ENCODE results near the gene TSPAN32. TPM values are rescaled to one million over a fixed set of nuclear protein-coding genes. Genes with fewer than 3 reads are reported as not detected.

Gene TSPAN32
- total RNA-seq, 2 experiments from 2014 or later = 0.69 to 2.0 TPM

DNA sequence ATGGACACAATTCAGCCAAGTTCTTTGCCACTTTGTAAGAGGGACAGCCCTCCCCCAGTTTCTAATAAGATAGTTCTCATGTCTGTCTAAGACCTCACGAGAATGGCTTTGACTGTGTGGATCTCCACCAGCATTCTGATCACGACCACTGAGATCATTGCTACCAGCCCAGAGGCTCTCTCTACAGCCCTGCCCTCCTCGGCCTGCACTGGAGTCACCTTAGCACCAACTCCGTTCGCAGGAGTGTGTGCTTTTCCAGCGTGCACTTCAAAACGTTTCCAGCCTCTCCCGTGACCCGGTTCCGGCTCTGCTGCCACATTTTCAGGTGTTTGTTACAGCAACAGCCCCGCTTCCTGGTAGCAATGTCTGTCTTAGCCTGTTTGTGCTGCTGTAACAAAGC, 26.2 kb downstream of the TSPAN32 start:
- no peaks in the 10 kb centered on the region for H3K36me3 ChIP-seq (ENCODE audit: insufficient read depth, low read length)
- H3K4me3 ChIP-seq (ENCODE audit: low read depth, low read length, poor library complexity, severe bottlenecking) = no peak overlapping the region
- TF ChIP-seq EZH2phosphoT487 (IDR thresholded peaks at IDR 0.05; ENCODE audit: borderline replicate concordance, low read depth, low read length) = no peak
- TF ChIP-seq, protein P1, sequence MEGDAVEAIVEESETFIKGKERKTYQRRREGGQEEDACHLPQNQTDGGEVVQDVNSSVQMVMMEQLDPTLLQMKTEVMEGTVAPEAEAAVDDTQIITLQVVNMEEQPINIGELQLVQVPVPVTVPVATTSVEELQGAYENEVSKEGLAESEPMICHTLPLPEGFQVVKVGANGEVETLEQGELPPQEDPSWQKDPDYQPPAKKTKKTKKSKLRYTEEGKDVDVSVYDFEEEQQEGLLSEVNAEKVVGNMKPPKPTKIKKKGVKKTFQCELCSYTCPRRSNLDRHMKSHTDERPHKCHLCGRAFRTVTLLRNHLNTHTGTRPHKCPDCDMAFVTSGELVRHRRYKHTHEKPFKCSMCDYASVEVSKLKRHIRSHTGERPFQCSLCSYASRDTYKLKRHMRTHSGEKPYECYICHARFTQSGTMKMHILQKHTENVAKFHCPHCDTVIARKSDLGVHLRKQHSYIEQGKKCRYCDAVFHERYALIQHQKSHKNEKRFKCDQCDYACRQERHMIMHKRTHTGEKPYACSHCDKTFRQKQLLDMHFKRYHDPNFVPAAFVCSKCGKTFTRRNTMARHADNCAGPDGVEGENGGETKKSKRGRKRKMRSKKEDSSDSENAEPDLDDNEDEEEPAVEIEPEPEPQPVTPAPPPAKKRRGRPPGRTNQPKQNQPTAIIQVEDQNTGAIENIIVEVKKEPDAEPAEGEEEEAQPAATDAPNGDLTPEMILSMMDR (conservative IDR thresholded peaks at IDR 0.05; ENCODE audit: low read length) = no peak
- no peaks in the 10 kb centered on the region for H4K20me1 ChIP-seq (ENCODE audit: insufficient read depth, low read length)
- no peak for DNase-seq (ENCODE audit: low spot score)
- H3K27ac ChIP-seq (ENCODE audit: low read depth, low read length, poor library complexity, severe bottlenecking) = no peak overlapping the region
- H2AFZ ChIP-seq (ENCODE audit: low read length) = no peak overlapping the region
- no peaks in the 10 kb centered on the region for H3K4me1 ChIP-seq (ENCODE audit: insufficient read depth, low read length, poor library complexity, severe bottlenecking)
- BruUV-seq (replicated peaks) = no TSS peak
- H3K9me3 ChIP-seq (ENCODE audit: low read length) = no peaks in the 10 kb centered on the region
- ChIA-PET CTCF (ENCODE audit: unreplicated experiment) (no interaction called here), POLR2A (no interaction called here)
- H3K79me2 ChIP-seq (ENCODE audit: insufficient read depth, low read depth, low read length) = no peaks in the 10 kb centered on the region
- no peak overlapping the region for H3K4me2 ChIP-seq (ENCODE audit: low read length)
- intact Hi-C loops (cut with micrococcal nuclease; ENCODE audit: unreplicated experiment) = no loop called here
- no peaks in the 10 kb centered on the region for H3K9me2 ChIP-seq (ENCODE audit: insufficient read depth, low read length)

DNA sequence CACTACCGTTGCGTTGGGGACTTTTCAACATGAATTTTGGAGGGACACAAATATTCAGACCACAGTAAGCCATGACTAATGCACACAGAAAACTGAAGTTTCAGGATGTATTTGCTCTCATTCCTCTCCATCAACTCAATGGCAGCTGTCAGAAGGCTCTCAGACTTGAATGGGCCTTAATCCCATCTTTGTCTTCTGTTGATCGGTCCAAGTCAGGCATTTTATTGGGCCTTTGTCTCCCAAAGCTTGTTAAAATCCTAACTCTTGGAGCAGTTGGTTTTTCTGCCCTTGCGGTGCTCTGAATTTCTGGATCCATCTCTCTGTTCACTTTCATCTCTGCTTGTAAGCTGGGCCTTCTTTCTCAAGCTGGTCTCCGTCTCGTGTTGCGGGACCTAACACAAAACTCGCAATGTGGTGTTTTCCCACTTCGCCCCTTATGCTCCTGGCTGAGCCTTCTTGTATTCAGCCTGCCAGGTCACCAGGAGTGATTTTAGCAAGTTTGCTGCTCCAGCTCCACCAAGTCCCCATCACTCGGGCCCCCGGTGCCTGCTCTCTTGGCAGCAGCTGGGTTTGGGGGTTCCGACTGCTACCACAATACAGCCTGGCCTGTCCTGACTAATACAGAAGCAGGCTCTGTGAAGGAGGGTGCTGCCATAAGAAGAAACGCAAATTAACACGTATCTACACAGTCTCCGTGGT, 27.0 kb downstream of the TSPAN32 start:
- no TSS peak for BruUV-seq (replicated peaks)
- Histone ChIP-seq H3K4me3 (ENCODE audit: low read depth, low read length, poor library complexity, severe bottlenecking) (no peak overlapping the region), H3K4me2 (ENCODE audit: low read length) (no peak overlapping the region), H3K79me2 (ENCODE audit: insufficient read depth, low read depth, low read length) (no peaks in the 10 kb centered on the region), H3K36me3 (ENCODE audit: insufficient read depth, low read length) (no peaks in the 10 kb centered on the region), H4K20me1 (ENCODE audit: insufficient read depth, low read length) (no peaks in the 10 kb centered on the region), H2AFZ (ENCODE audit: low read length) (no peak overlapping the region), H3K9me3 (ENCODE audit: low read length) (no peaks in the 10 kb centered on the region), H3K9me2 (ENCODE audit: insufficient read depth, low read length) (no peaks in the 10 kb centered on the region), H3K27ac (ENCODE audit: low read depth, low read length, poor library complexity, severe bottlenecking) (no peak overlapping the region), H3K4me1 (ENCODE audit: insufficient read depth, low read length, poor library complexity, severe bottlenecking) (no peaks in the 10 kb centered on the region)
- intact Hi-C loops (cut with micrococcal nuclease; ENCODE audit: unreplicated experiment) = no loop called here
- DNase-seq (ENCODE audit: low spot score) = no peak
- TF ChIP-seq, protein P1 (conservative IDR thresholded peaks at IDR 0.05; ENCODE audit: low read length) = no peak
- TF ChIP-seq EZH2phosphoT487 (IDR thresholded peaks at IDR 0.05; ENCODE audit: borderline replicate concordance, low read depth, low read length) = no peak
- CTCF ChIA-PET (ENCODE audit: unreplicated experiment) = interaction anchor here (0.6 kb wide), 1 partner anchor 81 kb away, joined by 3 read pairs; no protein-coding TSS in a partner anchor
- POLR2A ChIA-PET = no interaction called here

DNA sequence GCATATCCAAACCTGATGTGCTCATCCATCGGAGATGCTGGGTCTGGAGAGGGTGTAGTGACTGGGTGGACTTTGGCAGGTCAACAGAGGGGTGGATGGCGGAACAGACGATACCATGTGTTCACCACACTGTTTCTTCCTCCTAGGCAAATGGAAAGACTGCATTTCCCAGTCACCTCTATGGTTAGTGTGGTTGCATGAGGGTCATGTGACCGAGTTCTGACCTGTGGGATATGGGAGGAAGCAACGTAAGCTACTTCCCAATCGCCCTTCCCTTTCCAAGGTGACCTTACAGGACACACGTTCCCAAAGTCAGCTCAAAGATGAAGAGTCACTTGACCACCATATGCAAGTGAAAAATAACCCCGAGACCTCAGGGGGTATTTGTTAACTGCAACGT, 27.7 kb downstream of the TSPAN32 start:
- no peak overlapping the region for H3K4me3 ChIP-seq (ENCODE audit: low read depth, low read length, poor library complexity, severe bottlenecking)
- H2AFZ ChIP-seq (ENCODE audit: low read length) = no peak overlapping the region
- no peaks in the 10 kb centered on the region for H3K9me3 ChIP-seq (ENCODE audit: low read length)
- no peak overlapping the region for H3K4me2 ChIP-seq (ENCODE audit: low read length)
- no peaks in the 10 kb centered on the region for H3K4me1 ChIP-seq (ENCODE audit: insufficient read depth, low read length, poor library complexity, severe bottlenecking)
- H3K9me2 ChIP-seq (ENCODE audit: insufficient read depth, low read length) = no peaks in the 10 kb centered on the region
- CTCF ChIA-PET (ENCODE audit: unreplicated experiment) = no interaction called here
- POLR2A ChIA-PET = no interaction called here
- intact Hi-C loops (cut with micrococcal nuclease; ENCODE audit: unreplicated experiment) = no loop called here
- H3K79me2 ChIP-seq (ENCODE audit: insufficient read depth, low read depth, low read length) = no peaks in the 10 kb centered on the region
- TF ChIP-seq EZH2phosphoT487 (IDR thresholded peaks at IDR 0.05; ENCODE audit: borderline replicate concordance, low read depth, low read length) = no peak
- TF ChIP-seq, protein P1 (conservative IDR thresholded peaks at IDR 0.05; ENCODE audit: low read length) = no peak
- no peaks in the 10 kb centered on the region for H3K36me3 ChIP-seq (ENCODE audit: insufficient read depth, low read length)
- DNase-seq (ENCODE audit: low spot score) = no peak
- H3K27ac ChIP-seq (ENCODE audit: low read depth, low read length, poor library complexity, severe bottlenecking) = no peak overlapping the region
- H4K20me1 ChIP-seq (ENCODE audit: insufficient read depth, low read length) = no peaks in the 10 kb centered on the region
- no TSS peak for BruUV-seq (replicated peaks)
